Erythroblast (primary cell): ENCODE data around the gene SPEG.

Experiments used
- GATA1 ChIP-seq: IDR thresholded peaks from 2 replicates; pipeline ENCODE4 v1.6.1; 2011; ENCODE audit warnings: low read depth, mild to moderate bottlenecking, control low read depth, low read length, moderate library complexity
- POLR2A ChIP-seq: IDR thresholded peaks from 2 replicates; pipeline ENCODE4 v1.6.1; 2011; ENCODE audit warnings: mild to moderate bottlenecking, low read length

GRCh38 chr2:219460424-219460926 is 25.8 kb downstream of the SPEG start:
- no peak for TF ChIP-seq POLR2A
- TF ChIP-seq GATA1 = no peak
